ENCODE results near the gene CTTN.

- TF ChIP-seq POLR2A (IDR thresholded peaks at IDR 0.05; ENCODE audit: low read length) (no peak), GATA1 (IDR thresholded peaks at IDR 0.05; ENCODE audit: low read depth, low read length) (no peak)
These were observed 33.7 kb downstream of the CTTN start for GRCh38 chr11:70432065-70432464.
